IPS-18a (cell line): ENCODE measurements around the gene PTPRG.
"Not testable (repeated sequence)": the region's sequence is repeated elsewhere in the genome, so short reads cannot be mapped to it uniquely, and the experiment has no call there.

Experiments used
- H3K27ac ChIP-seq: one replicate; pipeline ENCODE4 v1.5.1; 2013; ENCODE audit warnings: low read length
- H3K27me3 ChIP-seq: one replicate; pipeline ENCODE4 v1.6.1; 2013; ENCODE audit warnings: mild to moderate bottlenecking, low read length; ENCODE audit not compliant: control insufficient read depth, insufficient read depth
- H3K36me3 ChIP-seq: one replicate; pipeline ENCODE4 v1.6.1; 2013; ENCODE audit warnings: low read depth, low read length; ENCODE audit not compliant: control insufficient read depth
- H3K4me1 ChIP-seq: one replicate; pipeline ENCODE4 v1.6.1; 2013; ENCODE audit warnings: low read depth, low read length; ENCODE audit not compliant: control insufficient read depth
- H3K4me3 ChIP-seq: one replicate; pipeline ENCODE4 v1.5.1; 2013; ENCODE audit warnings: low read length
- H3K9ac ChIP-seq: one replicate; pipeline ENCODE4 v1.6.1; 2013; ENCODE audit warnings: mild to moderate bottlenecking, low read length, moderate library complexity
- H3K9me3 ChIP-seq: one replicate; pipeline ENCODE4 v1.6.1; 2013; ENCODE audit warnings: low read depth, low read length; ENCODE audit not compliant: control insufficient read depth

Gene PTPRG

GRCh38 chr3:61698278-61699072, 137.1 kb downstream of the PTPRG start:
- Histone ChIP-seq H3K27ac (peak overlapping the region; percentile 35), H3K4me1 (peaks cover 69% of the 10 kb centered on the region)
- not testable (repeated sequence) for H3K9me3 ChIP-seq, H3K36me3 ChIP-seq, H3K27me3 ChIP-seq, H3K9ac ChIP-seq, H3K4me3 ChIP-seq

DNA sequence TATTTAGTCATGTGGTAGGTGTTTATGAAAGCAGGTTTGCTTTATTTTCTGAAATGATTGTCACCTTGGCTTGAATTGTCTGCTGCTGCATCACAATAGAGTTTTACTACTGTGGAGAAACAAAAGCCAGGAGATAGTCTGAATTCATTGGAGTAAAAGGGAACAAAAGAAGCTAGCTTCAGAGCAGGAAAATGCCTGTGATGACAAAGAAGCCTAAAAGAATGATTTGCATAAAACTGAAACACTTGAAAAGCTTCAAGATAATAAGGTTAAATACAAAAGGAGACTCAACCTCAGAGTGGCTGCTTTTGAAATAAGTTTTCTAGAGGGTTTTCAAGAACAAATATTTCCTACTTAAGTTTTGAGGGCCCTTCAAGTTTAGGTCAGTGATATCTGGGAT, 138.3 kb downstream of the PTPRG start:
- Histone ChIP-seq H3K9me3 (no peaks in the 10 kb centered on the region), H3K27ac (peak overlapping the region; percentile 74), H3K27me3 (no peaks in the 10 kb centered on the region), H3K4me1 (peaks cover 72% of the 10 kb centered on the region), H3K4me3 (peak overlapping the region; percentile 38), H3K36me3 (no peaks in the 10 kb centered on the region), H3K9ac (peak overlapping the region; percentile 48)

- Histone ChIP-seq H3K4me1 (peaks cover 85% of the 10 kb centered on the region), H3K36me3 (no peaks in the 10 kb centered on the region), H3K4me3 (no peak overlapping the region), H3K9me3 (no peaks in the 10 kb centered on the region), H3K9ac (no peak overlapping the region), H3K27ac (peak overlapping the region; percentile 74), H3K27me3 (no peaks in the 10 kb centered on the region)
Measured at GRCh38 chr3:61701011-61701410, 139.6 kb downstream of the PTPRG start.

DNA sequence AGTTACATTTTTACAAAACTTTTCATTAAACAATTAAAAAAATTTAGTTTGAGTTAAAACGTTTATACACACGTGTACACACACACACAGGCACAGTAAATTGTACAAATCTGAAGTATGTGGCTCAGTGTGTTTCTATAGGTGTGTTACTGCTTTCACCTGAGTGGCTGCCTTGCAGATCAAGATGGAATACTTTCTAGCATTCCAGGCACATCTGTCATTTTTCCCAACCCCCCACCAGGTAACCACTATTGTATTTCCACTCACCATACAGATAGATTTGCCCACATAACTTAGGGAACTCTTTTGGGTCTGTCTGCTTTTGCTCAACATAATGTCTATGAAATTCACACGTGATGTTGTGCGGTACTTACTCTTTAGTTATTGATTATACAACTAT, 141.1 kb downstream of the PTPRG start:
- Histone ChIP-seq H3K4me1 (peaks cover 75% of the 10 kb centered on the region), H3K36me3 (no peaks in the 10 kb centered on the region), H3K27ac (no peak overlapping the region), H3K27me3 (no peaks in the 10 kb centered on the region), H3K4me3 (no peak overlapping the region), H3K9me3 (no peaks in the 10 kb centered on the region), H3K9ac (no peak overlapping the region)

DNA sequence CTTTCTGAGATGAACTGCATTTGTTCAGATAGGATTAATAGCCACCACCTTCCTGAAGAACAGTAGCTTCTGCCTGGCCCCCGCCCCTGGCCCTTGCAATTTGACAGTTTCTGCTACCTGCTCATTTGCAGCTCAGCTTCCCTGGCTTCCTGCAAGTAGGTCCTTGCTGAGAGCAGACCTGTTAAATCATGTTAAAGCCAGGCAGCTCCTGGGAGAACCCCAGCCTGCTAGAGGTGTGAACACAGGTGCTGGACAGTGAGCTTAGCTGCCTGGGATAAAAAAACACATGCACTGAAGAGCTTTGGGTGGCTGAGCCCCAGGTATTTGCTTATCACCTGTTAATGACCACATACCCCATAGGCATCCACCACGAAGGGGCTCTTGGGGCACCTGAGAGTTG, 143.4 kb downstream of the PTPRG start:
- Histone ChIP-seq H3K4me1 (peaks cover 64% of the 10 kb centered on the region), H3K36me3 (no peaks in the 10 kb centered on the region), H3K4me3 (no peak overlapping the region), H3K9me3 (no peaks in the 10 kb centered on the region), H3K9ac (no peak overlapping the region), H3K27me3 (no peaks in the 10 kb centered on the region), H3K27ac (peak overlapping the region; percentile 25)

DNA sequence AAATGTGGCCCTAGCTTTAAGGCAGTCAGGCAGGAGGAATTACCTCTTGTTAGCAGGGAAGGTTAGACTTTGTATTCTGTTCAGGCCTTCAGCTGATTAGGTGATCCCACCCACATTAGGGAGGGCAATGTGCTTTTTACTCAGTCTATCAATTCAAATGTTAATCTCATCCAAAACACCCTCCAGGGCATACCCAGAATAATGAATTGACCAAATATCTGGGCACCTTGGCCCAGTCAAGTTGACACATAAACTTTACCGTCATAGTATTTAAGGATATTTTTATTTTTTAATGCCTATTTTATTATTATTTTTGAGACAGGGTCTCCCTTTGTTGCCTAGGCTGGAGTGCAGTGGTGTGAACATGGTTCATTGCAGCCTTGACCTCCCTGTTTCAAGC, 146.1 kb downstream of the PTPRG start:
- Histone ChIP-seq H3K27ac (no peak overlapping the region), H3K4me3 (no peak overlapping the region), H3K9ac (no peak overlapping the region), H3K9me3 (no peaks in the 10 kb centered on the region), H3K4me1 (peaks cover 45% of the 10 kb centered on the region), H3K36me3 (no peaks in the 10 kb centered on the region), H3K27me3 (no peaks in the 10 kb centered on the region)

DNA sequence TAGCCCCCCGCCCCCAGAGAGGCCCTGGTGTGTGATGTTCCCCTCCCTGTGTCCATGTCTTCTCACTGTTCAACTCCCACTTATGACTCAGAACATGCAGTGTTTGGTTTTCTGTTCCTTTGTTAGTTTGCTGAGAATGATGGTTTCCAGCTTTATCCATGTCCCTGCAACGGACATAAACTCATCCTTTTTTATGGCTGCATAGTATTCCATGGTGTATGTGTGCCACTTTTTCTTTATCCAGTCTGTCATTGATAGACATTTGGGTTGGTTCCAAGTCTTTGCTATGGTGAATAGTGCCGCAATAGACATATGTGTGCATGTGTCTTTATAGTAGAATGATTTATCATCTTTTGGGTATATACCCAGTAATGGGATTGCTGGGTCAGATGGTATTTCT, 149.5 kb downstream of the PTPRG start:
- H3K9ac ChIP-seq, H3K4me3 ChIP-seq, H3K9me3 ChIP-seq, H3K27ac ChIP-seq, H3K36me3 ChIP-seq, H3K27me3 ChIP-seq: not testable (repeated sequence)
- H3K4me1 ChIP-seq: peaks cover 19% of the 10 kb centered on the region

DNA sequence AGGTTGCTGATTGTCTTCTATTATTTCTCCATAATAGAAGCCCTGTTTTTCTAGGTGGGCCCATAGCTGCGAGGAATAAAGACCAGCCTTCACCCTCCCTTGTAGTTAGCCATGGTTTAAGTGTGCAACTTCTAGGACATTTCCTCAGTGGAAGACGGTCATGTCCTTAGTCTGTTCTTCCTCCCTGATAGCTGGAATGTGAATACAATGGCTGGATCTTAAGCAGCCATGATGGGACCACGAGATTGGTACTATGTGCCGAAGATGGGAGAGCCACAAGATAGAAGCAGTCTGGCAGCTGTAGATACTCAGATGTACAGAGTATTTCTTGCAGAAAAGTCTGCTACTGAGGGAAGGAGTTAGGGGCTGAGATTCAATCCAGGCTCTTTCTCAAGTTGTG, 152.9 kb downstream of the PTPRG start:
- H3K27ac ChIP-seq: no peak overlapping the region
- H3K36me3 ChIP-seq: no peaks in the 10 kb centered on the region
- peaks cover 30% of the 10 kb centered on the region for H3K4me1 ChIP-seq
- no peaks in the 10 kb centered on the region for H3K9me3 ChIP-seq
- no peak overlapping the region for H3K9ac ChIP-seq
- H3K4me3 ChIP-seq: no peak overlapping the region
- H3K27me3 ChIP-seq: no peaks in the 10 kb centered on the region

- peaks cover 30% of the 10 kb centered on the region for H3K4me1 ChIP-seq
- H3K9me3 ChIP-seq: no peaks in the 10 kb centered on the region
- no peaks in the 10 kb centered on the region for H3K36me3 ChIP-seq
- H3K4me3 ChIP-seq: no peak overlapping the region
- H3K27me3 ChIP-seq: no peaks in the 10 kb centered on the region
- no peak overlapping the region for H3K9ac ChIP-seq
- no peak overlapping the region for H3K27ac ChIP-seq
Measured at GRCh38 chr3:61715886-61716527, 154.6 kb downstream of the PTPRG start.

- not testable (repeated sequence) for H3K9ac ChIP-seq, H3K36me3 ChIP-seq
Measured at GRCh38 chr3:61716693-61717092, 155.3 kb downstream of the PTPRG start.

DNA sequence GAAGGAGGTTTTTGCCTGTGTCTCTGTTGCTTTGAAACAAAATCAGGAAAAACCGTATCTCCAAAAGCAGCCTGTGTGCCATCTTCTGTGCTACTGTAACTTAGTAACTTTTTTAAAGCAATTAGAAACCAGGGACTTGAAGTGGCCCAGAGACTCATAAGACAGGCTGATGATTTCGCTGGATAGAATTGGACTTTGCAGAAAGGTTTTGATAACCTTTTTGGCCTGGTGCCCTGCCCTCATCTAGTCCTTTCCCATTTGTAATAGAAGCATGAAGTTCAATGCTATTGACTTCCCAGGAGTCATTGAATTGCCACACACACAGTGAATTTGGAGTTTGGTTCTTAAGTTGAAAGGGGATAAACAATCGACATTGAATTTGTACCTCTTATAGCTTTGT, 157.2 kb downstream of the PTPRG start:
- H3K27me3 ChIP-seq: no peaks in the 10 kb centered on the region
- no peak overlapping the region for H3K4me3 ChIP-seq
- no peaks in the 10 kb centered on the region for H3K36me3 ChIP-seq
- H3K9ac ChIP-seq: no peak overlapping the region
- H3K4me1 ChIP-seq: peaks cover 35% of the 10 kb centered on the region
- H3K9me3 ChIP-seq: no peaks in the 10 kb centered on the region
- no peak overlapping the region for H3K27ac ChIP-seq

More at GRCh38 chr3:61716693-61717092, 155.3 kb downstream of the PTPRG start:
- H3K4me3 ChIP-seq, H3K27me3 ChIP-seq, H3K27ac ChIP-seq, H3K9me3 ChIP-seq: not testable (repeated sequence)
- peaks cover 30% of the 10 kb centered on the region for H3K4me1 ChIP-seq
